ENCODE data around the gene UBXN4.

UBXN4 gene

GRCh38 chr2:135762022-135762421, 20.4 kb downstream of the UBXN4 start:
- no peak for TF ChIP-seq CTCF (IDR thresholded peaks at IDR 0.05; ENCODE audit: control insufficient read depth, insufficient read depth, low read depth, low read length, missing control alignments)
- no peak for DNase-seq (ENCODE audit: low read depth)
- no peak overlapping the region for H3K4me3 ChIP-seq (ENCODE audit: control insufficient read depth, low read depth, low read length)

GRCh38 chr2:135762530-135762929, 20.9 kb downstream of the UBXN4 start:
- DNase-seq (ENCODE audit: low read depth): no peak
- TF ChIP-seq CTCF (IDR thresholded peaks at IDR 0.05; ENCODE audit: control insufficient read depth, insufficient read depth, low read depth, low read length, missing control alignments): no peak
- no peak overlapping the region for H3K4me3 ChIP-seq (ENCODE audit: control insufficient read depth, low read depth, low read length)

GRCh38 chr2:135768863-135769262, 27.2 kb downstream of the UBXN4 start:
- no peak overlapping the region for H3K4me3 ChIP-seq (ENCODE audit: control insufficient read depth, low read depth, low read length)
- no peak for TF ChIP-seq CTCF (IDR thresholded peaks at IDR 0.05; ENCODE audit: control insufficient read depth, insufficient read depth, low read depth, low read length, missing control alignments)
- no peak for DNase-seq (ENCODE audit: low read depth)

- H3K4me3 ChIP-seq (ENCODE audit: control insufficient read depth, low read depth, low read length): no peak overlapping the region
- DNase-seq (ENCODE audit: low read depth): no peak
- no peak for TF ChIP-seq CTCF (IDR thresholded peaks at IDR 0.05; ENCODE audit: control insufficient read depth, insufficient read depth, low read depth, low read length, missing control alignments)
Measured at GRCh38 chr2:135773319-135773718, 31.7 kb downstream of the UBXN4 start.

- no peak for DNase-seq (ENCODE audit: low read depth)
- H3K4me3 ChIP-seq (ENCODE audit: control insufficient read depth, low read depth, low read length): no peak overlapping the region
- no peak for TF ChIP-seq CTCF (IDR thresholded peaks at IDR 0.05; ENCODE audit: control insufficient read depth, insufficient read depth, low read depth, low read length, missing control alignments)
Measured at GRCh38 chr2:135773917-135774316, 32.3 kb downstream of the UBXN4 start.

- no peak for TF ChIP-seq CTCF (IDR thresholded peaks at IDR 0.05; ENCODE audit: control insufficient read depth, insufficient read depth, low read depth, low read length, missing control alignments)
- no peak for DNase-seq (ENCODE audit: low read depth)
- no peak overlapping the region for H3K4me3 ChIP-seq (ENCODE audit: control insufficient read depth, low read depth, low read length)
Measured at GRCh38 chr2:135775420-135775819, 33.8 kb downstream of the UBXN4 start.

GRCh38 chr2:135776367-135776766, 34.7 kb downstream of the UBXN4 start:
- no peak for DNase-seq (ENCODE audit: low read depth)
- no peak overlapping the region for H3K4me3 ChIP-seq (ENCODE audit: control insufficient read depth, low read depth, low read length)
- TF ChIP-seq CTCF (IDR thresholded peaks at IDR 0.05; ENCODE audit: control insufficient read depth, insufficient read depth, low read depth, low read length, missing control alignments): no peak

All from AG09309 (cell line).